Panc1 (cell line): ENCODE measurements around the gene UBE2E2. TPM values are rescaled to one million over a fixed set of nuclear protein-coding genes. Genes with fewer than 3 reads are reported as not detected.

Source experiments
- ATAC-seq: fragments of 200-7000 bp; cut with Tn5 transposase; 2 replicates; pipeline ENCODE4 v1.9.1; 2020; ENCODE audit warnings: mild to moderate bottlenecking, moderate library complexity
- BruUV-seq: library from RNA; stranded (reverse); fragments of 400-500 nt; replicated peaks from 2 replicates; lab custom pipeline; 2021; lab: Mats Ljungman, UMichigan
- CTCF ChIA-PET: fragments of 300-600 bp; sonication (Branson Sonifier 250); formaldehyde crosslinking; loops from one replicate; lab custom pipeline; 2022; ENCODE audit warnings: antibody characterized with exemption; lab: Charles Lee
- POLR2A ChIA-PET: fragments of 300-600 bp; sonication (Branson Sonifier 250); formaldehyde crosslinking; loops from one replicate; lab custom pipeline; 2022; ENCODE audit warnings: antibody characterized with exemption; lab: Charles Lee
- DNase-seq: peaks from one replicate; pipeline ENCODE4 v3.0.0-alpha.2; 2010; ENCODE audit warnings: low read depth, low spot score
- H3K27ac ChIP-seq: 2 replicates; pipeline ENCODE4 v1.5.1; 2011; ENCODE audit warnings: mild to moderate bottlenecking, low read length, inconsistent platforms
- H3K27me3 ChIP-seq: fragments of 200-500 bp; sonication (Bioruptor generic); 2 replicates; pipeline ENCODE4 v1.6.0; 2014; ENCODE audit warnings: low read length, inconsistent platforms; ENCODE audit not compliant: control insufficient read depth, insufficient read depth
- H3K36me3 ChIP-seq: fragments of 200-500 bp; sonication (Bioruptor generic); 2 replicates; pipeline ENCODE4 v1.5.1; 2014; ENCODE audit warnings: inconsistent platforms, mild to moderate bottlenecking, low read length, moderate library complexity; ENCODE audit not compliant: control insufficient read depth, insufficient read depth
- H3K4me1 ChIP-seq: 2 replicates; pipeline ENCODE4 v1.5.1; 2011; ENCODE audit warnings: inconsistent platforms, mild to moderate bottlenecking, low read length, moderate library complexity; ENCODE audit not compliant: control insufficient read depth, insufficient read depth
- H3K4me3 ChIP-seq, 2 experiments: 2 replicates each; pipeline ENCODE4 v1.5.1; 2011 to 2012; ENCODE audit warnings: low read depth in 2 of 2, low read length in 2 of 2, mild to moderate bottlenecking in 2 of 2, inconsistent platforms in 1 of 2, moderate library complexity in 1 of 2
- H3K9me3 ChIP-seq: fragments of 200-500 bp; sonication (Bioruptor generic); 2 replicates; pipeline ENCODE4 v1.5.1; 2014; ENCODE audit warnings: low read depth, mild to moderate bottlenecking, inconsistent platforms, low read length, moderate library complexity; ENCODE audit not compliant: control insufficient read depth, insufficient read depth
- CTCF ChIP-seq: fragments of 450-650 bp; IDR thresholded peaks from 2 replicates; pipeline ENCODE4 v1.5.1; 2017; ENCODE audit warnings: mild to moderate bottlenecking
- POLR2AphosphoS5 ChIP-seq: IDR thresholded peaks from 2 replicates; pipeline ENCODE4 v1.6.1; 2012; ENCODE audit warnings: mild to moderate bottlenecking, low read depth, low read length, moderate library complexity
- REST ChIP-seq, 2 experiments: IDR thresholded peaks; 2 replicates each; pipeline ENCODE4 v1.6.1; 2011 to 2012; ENCODE audit warnings: low read depth in 2 of 2, control low read depth in 1 of 2, low read length in 1 of 2, mild to moderate bottlenecking in 1 of 2, moderate library complexity in 1 of 2; ENCODE audit not compliant: insufficient read depth in 1 of 2
- SIN3A ChIP-seq: IDR thresholded peaks from 2 replicates; pipeline ENCODE4 v1.6.1; 2012; ENCODE audit warnings: low read depth, mild to moderate bottlenecking, low read length, moderate library complexity, borderline replicate concordance; ENCODE audit not compliant: insufficient read depth
- TCF7L2 ChIP-seq: IDR thresholded peaks from 2 replicates; pipeline ENCODE4 v1.6.1; 2011; ENCODE audit warnings: mild to moderate bottlenecking, low read depth, low read length, inconsistent platforms
- in situ Hi-C: cut with HindIII; loops from 2 replicates; pipeline ENCODE4 v1.10.0; 2016; ENCODE audit warnings: low sequenced_read_pairs, low pct_unique_long_range_greater_than_20kb
- intact Hi-C: fragments of 100-400 bp; cut with micrococcal nuclease; formaldehyde crosslinking; loops from one replicate; pipeline ENCODE4 v1.10.0; 2022; ENCODE audit not compliant: unreplicated experiment
- total RNA-seq: library from RNA; stranded (reverse); gene quantifications from one replicate; pipeline ENCODE4 v1.2.1, GENCODE V29; 2021; ENCODE audit not compliant: unreplicated experiment

The UBE2E2 gene
- total RNA-seq, 1 experiment from 2014 or later: 38.2 TPM

- Histone ChIP-seq H3K4me3 (no peak overlapping the region), H3K27ac (no peak overlapping the region), H3K36me3 (no peaks in the 10 kb centered on the region), H3K9me3 (no peaks in the 10 kb centered on the region), H3K4me1 (peaks cover 5% of the 10 kb centered on the region; the same call in 1 of the 2 replicates), H3K27me3 (no peaks in the 10 kb centered on the region)
- BruUV-seq: no TSS peak
- in situ Hi-C loops (no loop called here), intact Hi-C loops (no loop called here)
- TF ChIP-seq REST (IDR thresholded peaks at IDR 0.05; ENCODE audit: insufficient read depth in 1 of 2, low read depth in 2 of 2, low read length in 1 of 2) (no peak), CTCF (no peak), TCF7L2 (no peak), SIN3A (no peak)
- no peak for DNase-seq
- ATAC-seq: no peak
- ChIA-PET POLR2A (no interaction called here), CTCF (no interaction called here)
These were observed 6.0 kb downstream of the UBE2E2 start for GRCh38 chr3:23209103-23209502.

- in situ Hi-C loops (no loop called here), intact Hi-C loops (no loop called here)
- no peak for DNase-seq
- TF ChIP-seq TCF7L2 (no peak), REST (IDR thresholded peaks at IDR 0.05; ENCODE audit: insufficient read depth in 1 of 2, low read depth in 2 of 2, low read length in 1 of 2) (no peak), CTCF (no peak), POLR2AphosphoS5 (no peak), SIN3A (no peak)
- Histone ChIP-seq H3K9me3 (no peaks in the 10 kb centered on the region), H3K4me3 (no peak overlapping the region), H3K4me1 (peaks cover 2% of the 10 kb centered on the region; the same call in 1 of the 2 replicates), H3K27me3 (no peaks in the 10 kb centered on the region), H3K36me3 (no peaks in the 10 kb centered on the region), H3K27ac (no peak overlapping the region)
- ATAC-seq: no peak
- no TSS peak for BruUV-seq
- ChIA-PET CTCF (no interaction called here), POLR2A (no interaction called here)
These were observed 6.8 kb downstream of the UBE2E2 start for GRCh38 chr3:23209747-23210487.
